GM12891 (cell line): Measurements from ENCODE around the gene FNTB.

Source experiments
- PAX5 ChIP-seq: IDR thresholded peaks from 2 replicates; pipeline ENCODE4 v1.6.1; 2011; ENCODE audit warnings: low read length, moderate library complexity, mild to moderate bottlenecking; ENCODE audit not compliant: insufficient read depth, severe bottlenecking
- POLR2A ChIP-seq: IDR thresholded peaks from 2 replicates; pipeline ENCODE4 v1.6.1; 2011; ENCODE audit warnings: low read depth, low read length, control low read depth
- POLR2AphosphoS5 ChIP-seq: IDR thresholded peaks from 2 replicates; pipeline ENCODE4 v1.6.1; 2011; ENCODE audit warnings: low read depth, low read length, control low read depth
- POU2F2 ChIP-seq: IDR thresholded peaks from 2 replicates; pipeline ENCODE4 v1.6.1; 2011; ENCODE audit warnings: low read depth, mild to moderate bottlenecking, control low read depth, low read length, moderate library complexity
- SPI1 ChIP-seq: IDR thresholded peaks from 2 replicates; pipeline ENCODE4 v1.6.1; 2011; ENCODE audit warnings: low read depth, low read length, control low read depth
- TAF1 ChIP-seq: IDR thresholded peaks from 2 replicates; pipeline ENCODE4 v1.6.1; 2011; ENCODE audit warnings: low read depth, low read length, control low read depth

DNA sequence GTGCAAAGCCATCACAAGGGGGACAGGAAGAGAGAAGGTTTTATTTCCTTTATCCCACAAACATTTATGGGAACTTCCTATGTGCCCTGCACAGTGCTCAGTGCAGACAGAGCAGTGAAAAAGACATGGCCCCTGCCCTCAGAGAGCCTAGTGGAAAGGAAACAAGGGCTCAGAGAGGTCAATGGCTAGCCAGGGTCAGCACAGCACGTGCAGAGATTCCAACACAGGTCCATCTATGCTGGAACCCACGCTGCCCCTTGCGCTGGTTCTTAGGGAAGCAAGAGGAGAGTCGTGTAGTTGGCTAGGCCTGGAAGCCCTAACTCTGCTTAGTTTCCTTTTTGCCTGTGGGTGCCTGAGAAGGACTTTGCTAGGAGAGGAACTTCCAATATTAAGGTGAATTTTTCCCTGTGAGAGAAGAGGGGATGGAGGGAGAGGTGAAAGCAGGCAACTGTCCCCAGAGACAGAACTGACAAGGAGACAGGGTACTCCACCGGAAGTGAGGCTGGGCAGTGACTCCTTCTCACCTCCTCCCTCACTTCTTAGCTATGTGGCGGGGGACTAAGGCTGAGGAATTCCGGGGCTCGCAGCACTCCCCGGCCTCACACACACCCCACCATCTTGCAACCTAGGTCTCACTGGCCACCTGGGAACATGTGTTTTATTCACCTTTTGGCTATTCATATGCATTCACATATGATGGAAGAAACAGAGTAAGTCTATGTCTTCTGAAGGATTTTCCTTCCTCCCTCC, 32.0 kb upstream of the FNTB start:
- TF ChIP-seq POLR2A (no peak), POLR2AphosphoS5 (no peak), TAF1 (no peak), PAX5 (no peak), SPI1 (no peak), POU2F2 (no peak)
